HG03469 (cell line): Measurements from ENCODE around the gene PLEKHH1.

Experiments used
- ATAC-seq: cut with Tn5 transposase; IDR thresholded peaks from one replicate; pipeline ENCODE4 v1.9.1; 2021; ENCODE audit warnings: mild to moderate bottlenecking, moderate library complexity, moderate number of reproducible peaks; ENCODE audit not compliant: unreplicated experiment

PLEKHH1 gene

GRCh38 chr14:67510121-67510520 lies 23.0 kb upstream of the PLEKHH1 start:
- no peak for ATAC-seq

GRCh38 chr14:67510836-67511235 lies 22.3 kb upstream of the PLEKHH1 start:
- ATAC-seq = no peak

GRCh38 chr14:67512463-67513310 lies 20.4 kb upstream of the PLEKHH1 start:
- no peak for ATAC-seq

GRCh38 chr14:67513631-67514108 lies 19.4 kb upstream of the PLEKHH1 start:
- ATAC-seq = no peak

- no peak for ATAC-seq
Observed at GRCh38 chr14:67514203-67514607, 18.9 kb upstream of the PLEKHH1 start.

GRCh38 chr14:67514650-67515385 lies 18.3 kb upstream of the PLEKHH1 start:
- ATAC-seq = no peak

- no peak for ATAC-seq
Observed at GRCh38 chr14:67515386-67516079, 17.6 kb upstream of the PLEKHH1 start.

GRCh38 chr14:67516676-67517075 lies 16.4 kb upstream of the PLEKHH1 start:
- ATAC-seq = no peak

- ATAC-seq = no peak
Observed at GRCh38 chr14:67517083-67517482, 16.0 kb upstream of the PLEKHH1 start.

GRCh38 chr14:67519406-67519805 lies 13.7 kb upstream of the PLEKHH1 start:
- no peak for ATAC-seq

GRCh38 chr14:67520482-67520881 lies 12.6 kb upstream of the PLEKHH1 start:
- ATAC-seq = no peak

- ATAC-seq = no peak
Observed at GRCh38 chr14:67522270-67522669, 10.8 kb upstream of the PLEKHH1 start.

GRCh38 chr14:67523764-67524633 lies 9.1 kb upstream of the PLEKHH1 start:
- no peak for ATAC-seq

GRCh38 chr14:67524634-67524963 lies 8.5 kb upstream of the PLEKHH1 start:
- no peak for ATAC-seq

GRCh38 chr14:67525389-67525788 lies 7.7 kb upstream of the PLEKHH1 start:
- no peak for ATAC-seq

- no peak for ATAC-seq
Observed at GRCh38 chr14:67526181-67526580, 6.9 kb upstream of the PLEKHH1 start.

GRCh38 chr14:67526676-67527459 lies 6.2 kb upstream of the PLEKHH1 start:
- ATAC-seq = no peak

- no peak for ATAC-seq
Observed at GRCh38 chr14:67527756-67528155, 5.3 kb upstream of the PLEKHH1 start.

GRCh38 chr14:67528276-67528675 lies 4.8 kb upstream of the PLEKHH1 start:
- ATAC-seq = no peak
